Erythroblast (primary cell): ENCODE measurements around the gene STIM1.
A peak's percentile ranks its signal among the peaks of the same experiment; 100 is the strongest.

ENCODE experiments used
- GATA1 ChIP-seq: IDR thresholded peaks from 2 replicates; pipeline ENCODE4 v1.6.1; 2011; ENCODE audit warnings: low read depth, mild to moderate bottlenecking, control low read depth, low read length, moderate library complexity
- POLR2A ChIP-seq: IDR thresholded peaks from 2 replicates; pipeline ENCODE4 v1.6.1; 2011; ENCODE audit warnings: mild to moderate bottlenecking, low read length

DNA sequence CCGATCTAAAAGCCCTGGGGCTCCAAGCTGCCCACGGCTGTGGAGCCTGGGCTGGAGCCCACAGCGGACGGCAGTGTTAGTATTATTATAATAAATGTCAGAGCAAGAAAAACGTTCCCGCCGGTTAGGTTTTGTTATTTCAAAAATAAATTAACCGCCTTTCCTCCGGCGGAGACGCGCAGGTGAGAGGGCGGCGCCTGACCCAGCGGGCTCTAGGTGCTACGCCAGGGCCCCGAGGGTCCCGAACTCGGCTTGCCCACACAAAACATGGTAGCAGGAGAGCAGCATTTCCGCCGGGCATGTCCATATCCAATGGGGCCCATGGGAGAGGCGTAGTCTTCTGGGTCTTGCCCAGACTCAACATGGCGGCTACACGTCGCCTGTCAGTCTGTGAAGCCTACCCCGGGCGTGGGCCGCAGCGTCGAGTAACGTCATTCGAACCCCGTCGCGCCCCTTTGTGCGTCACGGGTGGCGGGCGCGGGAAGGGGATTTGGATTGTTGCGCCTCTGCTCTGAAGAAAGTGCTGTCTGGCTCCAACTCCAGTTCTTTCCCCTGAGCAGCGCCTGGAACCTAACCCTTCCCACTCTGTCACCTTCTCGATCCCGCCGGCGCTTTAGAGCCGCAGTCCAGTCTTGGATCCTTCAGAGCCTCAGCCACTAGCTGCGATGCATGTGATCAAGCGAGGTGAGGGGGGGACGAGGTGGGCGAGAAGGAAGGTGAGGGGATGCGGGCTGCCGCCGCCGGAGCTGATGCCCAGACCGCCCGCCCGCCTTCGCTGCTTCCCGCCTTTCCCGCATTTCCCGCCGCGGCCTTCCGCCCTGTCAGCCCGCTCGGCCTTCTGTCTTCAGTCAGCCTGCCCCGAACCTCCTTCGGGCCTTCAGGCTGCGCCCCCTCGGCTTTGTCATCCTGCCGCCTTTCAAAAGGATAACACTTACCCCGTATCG, 239.2 kb downstream of the STIM1 start, which contains the start of gene RRM1:
- TF ChIP-seq POLR2A: peak; percentile 89
- no peak for TF ChIP-seq GATA1
